ENCODE data around the gene AIFM2. TPM values are rescaled to one million over a fixed set of nuclear protein-coding genes. Genes with fewer than 3 reads are reported as not detected.

AIFM2 gene
- total and polyA plus RNA-seq, 2 of the 13 experiments (the other 11 are each of a cell fraction or from before 2014, with no cell fraction given): 20.3 to 29.5 TPM

DNA sequence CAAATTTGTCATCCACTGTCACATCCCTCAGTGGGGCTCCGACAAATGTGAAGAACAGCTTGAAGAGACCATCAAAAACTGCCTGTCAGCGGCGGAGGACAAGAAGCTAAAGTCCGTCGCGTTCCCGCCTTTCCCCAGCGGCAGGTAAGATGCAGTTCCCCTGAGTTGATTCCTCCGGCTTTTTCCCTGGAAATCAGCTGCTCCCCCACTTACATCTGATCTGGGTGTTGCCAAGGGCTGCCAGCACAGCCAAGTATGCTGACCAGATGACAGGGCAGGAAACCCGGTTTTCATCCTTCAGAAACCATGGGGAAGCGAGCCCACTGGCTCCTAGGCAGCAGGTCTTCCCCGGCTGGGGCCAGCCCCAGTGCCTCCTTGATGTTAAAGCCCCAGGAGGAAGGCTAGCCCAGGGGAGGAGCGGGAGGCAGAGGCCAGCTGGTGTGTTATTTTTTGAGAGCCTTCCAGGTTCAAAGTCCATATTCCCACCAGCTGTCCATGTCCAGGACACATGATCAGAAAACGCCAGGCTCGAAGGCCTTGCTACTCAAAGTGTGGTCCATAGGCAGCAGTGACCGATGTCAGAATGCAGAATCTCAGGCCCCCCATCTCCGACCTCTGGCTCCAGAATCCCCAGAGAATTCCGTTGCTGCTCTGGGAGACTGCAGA, 23.4 kb downstream of the AIFM2 start (continued):
- peak; percentile 76 for TF ChIP-seq IKZF5 (CRISPR knock-in tag; IDR thresholded peaks at IDR 0.05)
- TF ChIP-seq FOXK2 (IDR thresholded peaks at IDR 0.05): no peak
- peak; percentile 29; the same call in 1 of the 2 replicates for TF ChIP-seq MXD1 (CRISPR knock-in tag; IDR thresholded peaks at IDR 0.05)
- TF ChIP-seq, protein P1, sequence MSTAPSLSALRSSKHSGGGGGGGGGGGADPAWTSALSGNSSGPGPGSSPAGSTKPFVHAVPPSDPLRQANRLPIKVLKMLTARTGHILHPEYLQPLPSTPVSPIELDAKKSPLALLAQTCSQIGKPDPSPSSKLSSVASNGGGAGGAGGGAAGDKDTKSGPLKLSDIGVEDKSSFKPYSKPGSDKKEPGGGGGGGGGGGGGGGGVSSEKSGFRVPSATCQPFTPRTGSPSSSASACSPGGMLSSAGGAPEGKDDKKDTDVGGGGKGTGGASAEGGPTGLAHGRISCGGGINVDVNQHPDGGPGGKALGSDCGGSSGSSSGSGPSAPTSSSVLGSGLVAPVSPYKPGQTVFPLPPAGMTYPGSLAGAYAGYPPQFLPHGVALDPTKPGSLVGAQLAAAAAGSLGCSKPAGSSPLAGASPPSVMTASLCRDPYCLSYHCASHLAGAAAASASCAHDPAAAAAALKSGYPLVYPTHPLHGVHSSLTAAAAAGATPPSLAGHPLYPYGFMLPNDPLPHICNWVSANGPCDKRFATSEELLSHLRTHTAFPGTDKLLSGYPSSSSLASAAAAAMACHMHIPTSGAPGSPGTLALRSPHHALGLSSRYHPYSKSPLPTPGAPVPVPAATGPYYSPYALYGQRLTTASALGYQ (CRISPR knock-in tag; IDR thresholded peaks at IDR 0.05): peak; percentile 71
- TF ChIP-seq NCOA5 (CRISPR knock-in tag; IDR thresholded peaks at IDR 0.05): no peak
- no peak for TF ChIP-seq TIGD3 (CRISPR knock-in tag; IDR thresholded peaks at IDR 0.05; ENCODE audit: borderline replicate concordance)
- no peak for TF ChIP-seq ZNF550 (CRISPR knock-in tag; IDR thresholded peaks at IDR 0.05; ENCODE audit: borderline replicate concordance)
- no peak for TF ChIP-seq ATF7 (IDR thresholded peaks at IDR 0.05)
- no peak for TF ChIP-seq ATF7 (CRISPR knock-in tag; IDR thresholded peaks at IDR 0.05)
- TF ChIP-seq ZNF83 (CRISPR knock-in tag; IDR thresholded peaks at IDR 0.05; ENCODE audit: borderline replicate concordance): no peak
- peak; percentile 19; the same call in 1 of the 2 replicates for TF ChIP-seq ZNF878 (CRISPR knock-in tag; IDR thresholded peaks at IDR 0.05)
- TF ChIP-seq FOSL2 (CRISPR knock-in tag; IDR thresholded peaks at IDR 0.05): no peak; the same call in 1 of the 2 replicates
- TF ChIP-seq RFXANK (CRISPR knock-in tag; IDR thresholded peaks at IDR 0.05): no peak
- TF ChIP-seq MBD4 (IDR thresholded peaks at IDR 0.05; ENCODE audit: borderline replicate concordance, low read length): no peak
- TF ChIP-seq ZBTB7B (CRISPR knock-in tag; IDR thresholded peaks at IDR 0.05): no peak; the same call in 1 of the 2 replicates
- no peak for TF ChIP-seq SALL2 (CRISPR knock-in tag; IDR thresholded peaks at IDR 0.05)
- TF ChIP-seq ATM (IDR thresholded peaks at IDR 0.05; ENCODE audit: borderline replicate concordance): no peak
- TF ChIP-seq SIN3B (IDR thresholded peaks at IDR 0.05; ENCODE audit: low read length): no peak
- peak; percentile 82 for TF ChIP-seq ZMYM4 (CRISPR knock-in tag; IDR thresholded peaks at IDR 0.05)
- no peak for TF ChIP-seq ARNTL (CRISPR knock-in tag; IDR thresholded peaks at IDR 0.05)
- no peak for TF ChIP-seq ZBTB14 (CRISPR knock-in tag; IDR thresholded peaks at IDR 0.05)
- TF ChIP-seq KDM5B (CRISPR knock-in tag; IDR thresholded peaks at IDR 0.05; ENCODE audit: borderline replicate concordance): peak; percentile 50; the same call in 1 of the 2 replicates
- TF ChIP-seq MIER3 (CRISPR knock-in tag; IDR thresholded peaks at IDR 0.05; ENCODE audit: borderline replicate concordance): no peak
- TF ChIP-seq ZNF709 (CRISPR knock-in tag; IDR thresholded peaks at IDR 0.05): 0 out of 2 replicates have a peak, but pooled peaks have one; percentile 51
- no peak for TF ChIP-seq ZNF780A (CRISPR knock-in tag; IDR thresholded peaks at IDR 0.05)
- TF ChIP-seq KLF9 (CRISPR knock-in tag; IDR thresholded peaks at IDR 0.05; ENCODE audit: low read depth): no peak
- TF ChIP-seq HMGA1 (CRISPR knock-in tag; conservative IDR thresholded peaks at IDR 0.05): no peak

All from HepG2 (cell line).